PC-3 (cell line): Measurements from ENCODE around the gene ACER1.

Experiments
- EZH2 ChIP-seq: fragments of 300-600 bp; sonication (generic); IDR thresholded peaks from one replicate; pipeline ENCODE4 v1.6.1; 2017; ENCODE audit warnings: antibody characterized with exemption, mild to moderate bottlenecking, low read length; ENCODE audit not compliant: unreplicated experiment
- EZH2phosphoT487 ChIP-seq: fragments of 300-600 bp; sonication (generic); IDR thresholded peaks from 2 replicates; pipeline ENCODE4 v1.6.1; 2018; ENCODE audit warnings: mild to moderate bottlenecking, antibody characterized with exemption, low read length, borderline replicate concordance
- TF ChIP-seq, protein P1 (sequence below): fragments of 300-600 bp; sonication (generic); conservative IDR thresholded peaks from 2 replicates; pipeline ENCODE4 v1.5.1; 2017; ENCODE audit warnings: antibody characterized with exemption, low read depth, mild to moderate bottlenecking, low read length

DNA sequence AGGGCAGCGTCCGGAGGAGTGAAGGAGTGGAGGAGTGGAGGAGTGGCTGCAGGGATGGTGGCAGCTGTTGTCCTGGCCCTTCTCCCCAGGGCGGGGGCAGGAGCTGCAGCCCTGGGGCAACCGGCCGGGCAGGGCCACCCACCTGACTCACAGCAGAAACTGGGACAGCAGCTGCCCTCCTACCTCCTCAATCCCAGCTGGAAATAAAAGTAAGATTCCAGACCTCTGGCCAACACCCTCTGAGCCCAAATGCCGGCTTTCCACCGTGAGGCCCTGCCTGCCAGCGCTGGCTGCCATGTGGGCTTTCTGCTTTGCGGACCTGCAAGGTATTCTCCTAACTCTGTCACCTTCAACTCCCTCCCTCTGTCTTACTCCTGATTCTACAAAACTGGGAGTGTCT is 24.6 kb upstream of the ACER1 start:
- TF ChIP-seq, protein P1, sequence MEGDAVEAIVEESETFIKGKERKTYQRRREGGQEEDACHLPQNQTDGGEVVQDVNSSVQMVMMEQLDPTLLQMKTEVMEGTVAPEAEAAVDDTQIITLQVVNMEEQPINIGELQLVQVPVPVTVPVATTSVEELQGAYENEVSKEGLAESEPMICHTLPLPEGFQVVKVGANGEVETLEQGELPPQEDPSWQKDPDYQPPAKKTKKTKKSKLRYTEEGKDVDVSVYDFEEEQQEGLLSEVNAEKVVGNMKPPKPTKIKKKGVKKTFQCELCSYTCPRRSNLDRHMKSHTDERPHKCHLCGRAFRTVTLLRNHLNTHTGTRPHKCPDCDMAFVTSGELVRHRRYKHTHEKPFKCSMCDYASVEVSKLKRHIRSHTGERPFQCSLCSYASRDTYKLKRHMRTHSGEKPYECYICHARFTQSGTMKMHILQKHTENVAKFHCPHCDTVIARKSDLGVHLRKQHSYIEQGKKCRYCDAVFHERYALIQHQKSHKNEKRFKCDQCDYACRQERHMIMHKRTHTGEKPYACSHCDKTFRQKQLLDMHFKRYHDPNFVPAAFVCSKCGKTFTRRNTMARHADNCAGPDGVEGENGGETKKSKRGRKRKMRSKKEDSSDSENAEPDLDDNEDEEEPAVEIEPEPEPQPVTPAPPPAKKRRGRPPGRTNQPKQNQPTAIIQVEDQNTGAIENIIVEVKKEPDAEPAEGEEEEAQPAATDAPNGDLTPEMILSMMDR, result no peak
- TF ChIP-seq EZH2 (no peak), EZH2phosphoT487 (no peak)
